ENCODE measurements around the gene CHID1.

Gene CHID1

DNA sequence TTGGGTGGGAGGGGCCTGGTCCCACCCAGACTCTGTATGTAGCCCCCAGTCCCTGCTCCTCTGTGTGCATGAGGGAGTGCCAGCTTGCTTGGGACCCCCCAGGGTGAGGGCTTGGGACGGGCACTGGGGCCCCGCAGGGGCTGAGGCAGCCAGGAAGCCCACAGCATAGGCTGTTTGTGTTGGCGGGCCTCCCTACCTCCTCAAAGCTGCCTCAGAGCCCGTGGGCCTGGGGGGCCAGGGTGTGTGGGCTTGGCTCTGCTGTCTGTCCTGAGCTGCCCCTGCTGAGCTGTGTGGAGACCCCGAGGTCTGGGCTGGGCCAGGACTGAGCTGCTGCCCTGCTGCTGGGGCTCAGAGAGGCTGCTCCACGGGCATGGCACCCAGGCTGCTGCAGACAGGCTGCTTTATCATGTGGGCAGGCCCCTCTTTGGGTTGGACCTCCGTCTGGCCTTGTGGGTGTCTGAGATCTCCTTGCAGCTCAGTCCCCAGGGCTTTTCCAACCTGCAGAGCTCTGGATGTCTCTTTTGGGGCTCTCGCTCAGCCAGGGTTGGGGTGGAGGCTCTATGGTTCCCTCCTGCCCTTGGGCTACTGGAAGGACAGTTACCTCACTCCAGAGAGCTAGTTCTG lies 64.6 kb downstream of the CHID1 start:
- no peak for DNase-seq

DNA sequence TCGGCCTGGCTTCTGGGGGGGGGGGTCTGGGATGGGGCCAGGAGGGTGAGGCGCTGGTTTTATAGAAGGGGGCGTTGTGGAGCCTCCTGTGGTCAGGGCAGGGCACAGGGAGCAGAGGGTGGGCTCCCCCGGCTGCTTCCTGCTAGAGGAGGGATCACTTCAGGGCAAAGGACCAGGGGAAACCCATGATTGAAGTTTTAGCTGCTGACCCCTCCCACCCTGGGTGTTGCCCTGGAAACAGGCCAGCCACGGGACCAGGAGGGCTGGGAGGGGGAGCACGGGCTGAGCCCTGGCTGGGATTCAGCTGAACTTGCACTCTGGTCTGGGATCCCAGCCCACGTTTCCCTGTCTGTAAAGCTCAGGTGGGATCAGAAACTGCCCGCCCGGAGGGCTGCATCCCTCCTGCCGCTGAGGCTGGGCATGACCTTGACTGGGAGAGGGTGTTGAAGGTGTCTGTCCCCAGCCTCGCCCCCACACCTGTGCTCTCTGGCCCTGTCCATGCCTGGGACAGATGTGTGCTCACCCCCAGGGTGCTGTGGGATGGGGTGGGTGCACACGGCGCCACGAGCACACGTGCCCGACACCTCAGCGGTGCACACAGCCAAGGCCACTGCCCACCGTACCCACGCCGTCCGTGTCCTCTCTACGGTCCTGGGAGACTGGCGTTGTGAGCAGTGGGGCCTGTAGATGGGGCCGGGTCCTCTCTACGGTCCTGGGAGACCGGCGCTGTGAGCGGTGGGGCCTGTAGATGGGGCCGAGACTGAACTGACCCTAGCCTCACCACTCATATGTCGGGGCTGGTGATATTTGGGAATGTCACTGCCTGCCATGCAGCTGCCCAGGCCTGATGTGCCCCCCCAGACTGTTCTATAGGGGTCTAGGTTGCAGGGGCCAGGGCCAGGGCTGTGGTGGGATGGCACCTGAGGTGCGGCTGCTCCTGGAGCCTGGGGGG lies 65.6 kb downstream of the CHID1 start:
- DNase-seq = no peak

DNA sequence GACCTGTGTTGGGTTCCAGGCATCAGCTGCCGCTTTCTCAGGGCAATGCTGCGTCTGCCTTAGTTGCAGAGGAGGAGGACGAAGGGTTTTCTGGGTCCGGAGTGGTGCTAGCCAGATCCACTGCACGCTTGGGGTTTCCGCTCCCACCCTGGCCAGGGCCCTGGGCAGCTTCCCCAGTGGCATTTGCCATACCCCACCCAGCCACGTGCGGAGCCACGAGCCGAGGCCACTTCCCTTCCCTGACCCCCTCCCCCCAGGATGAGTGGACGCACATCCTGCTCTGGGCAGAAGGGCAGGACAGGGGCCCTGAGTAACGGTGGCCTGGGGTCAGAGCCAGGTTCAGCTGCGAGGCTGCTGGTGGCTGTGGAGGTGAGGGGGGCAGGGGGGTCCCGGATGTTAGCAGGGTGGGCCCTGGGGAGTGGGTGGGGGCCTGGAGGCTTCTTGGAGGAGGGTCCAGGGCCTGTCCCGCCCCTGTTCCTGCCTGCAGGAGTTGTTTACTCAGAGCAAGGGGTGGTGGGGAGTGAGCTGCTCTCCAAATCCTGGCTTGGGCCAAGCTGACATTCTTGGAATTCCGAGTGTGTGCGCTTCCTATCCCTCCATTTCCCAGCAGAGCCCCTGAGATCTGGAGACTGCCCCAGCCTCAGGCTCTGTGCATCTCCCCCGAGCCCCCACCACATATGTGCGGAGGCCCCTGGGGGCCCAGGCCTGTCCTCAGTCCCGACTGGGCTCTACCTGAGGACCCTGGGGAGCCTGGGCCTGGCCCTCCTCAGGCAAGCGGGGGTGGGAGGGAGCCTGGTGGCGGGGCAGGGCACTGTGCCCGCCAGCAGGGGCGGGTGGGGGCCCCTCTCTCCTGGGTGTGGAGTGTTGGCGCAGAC lies 66.6 kb downstream of the CHID1 start:
- DNase-seq = no peak

DNA sequence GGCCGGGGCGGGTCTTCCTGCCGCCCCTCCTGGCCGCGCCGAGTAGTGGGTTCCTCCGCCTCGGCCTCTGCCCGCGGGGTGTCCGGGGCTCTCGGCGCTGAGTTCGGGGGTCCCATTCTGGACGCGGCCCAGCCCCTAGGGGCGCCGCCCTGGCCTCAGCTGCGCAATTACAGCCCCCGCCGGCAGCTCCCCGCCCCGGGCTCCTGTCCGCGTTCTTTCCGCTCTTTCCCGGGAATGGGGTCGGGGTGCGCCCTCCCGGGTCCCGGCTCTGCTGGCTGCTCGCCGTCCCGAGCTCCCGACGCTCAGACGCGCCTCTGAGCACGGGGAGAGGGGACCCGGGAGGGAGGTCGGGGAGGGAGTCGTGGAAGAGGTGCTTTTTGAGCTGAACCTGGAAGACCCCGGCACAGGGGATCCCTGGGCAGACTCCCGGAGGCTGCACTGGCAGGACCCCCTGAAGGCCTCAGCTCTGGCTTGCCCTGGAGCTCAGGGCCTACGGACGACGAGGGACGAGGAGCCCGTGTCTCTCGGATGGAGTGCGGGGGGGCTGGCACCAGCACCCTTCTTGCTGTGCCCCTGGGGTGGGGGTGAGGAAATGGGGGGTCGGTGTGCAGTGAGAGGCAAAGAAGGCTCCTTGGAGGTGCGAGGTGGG lies 67.4 kb downstream of the CHID1 start:
- no peak for DNase-seq

DNA sequence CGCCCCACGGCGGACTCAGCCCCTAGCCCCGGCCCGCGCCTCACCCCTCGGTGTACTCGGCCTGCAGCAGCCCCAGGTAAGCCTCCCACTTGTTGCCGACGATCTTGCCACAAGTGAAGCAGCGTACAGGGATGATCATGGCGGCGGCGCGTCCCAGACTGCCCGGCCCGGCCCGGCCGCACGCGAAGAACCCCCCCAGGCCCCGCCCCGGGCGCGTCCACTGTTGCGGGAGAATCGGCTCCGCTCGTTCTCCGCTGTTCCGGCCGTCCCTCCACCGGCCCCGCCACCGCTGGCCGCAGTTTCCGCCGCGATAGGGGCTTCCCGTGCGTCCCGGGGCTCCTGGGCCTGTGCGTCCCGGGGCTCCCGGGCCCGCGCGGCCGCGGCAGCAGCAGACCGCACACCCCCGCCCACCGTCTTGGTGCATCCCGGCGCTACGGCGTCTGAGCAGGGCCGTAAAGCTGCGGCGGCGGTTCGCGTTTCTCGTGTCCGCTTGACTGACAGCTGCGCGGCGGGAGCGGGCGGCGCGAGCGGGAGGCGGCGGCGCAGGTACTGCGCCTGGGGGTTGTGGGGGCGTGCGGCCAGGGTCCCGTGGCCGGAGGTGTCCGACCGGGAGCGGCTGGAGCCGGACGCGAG lies 68.1 kb downstream of the CHID1 start, which contains the start of the genes POLR2L and TSPAN4:
POLR2L (minus strand) TSS at position 160 of the 633 bp plus-strand sequence; CDS start at position 139, 21 bp downstream.
TSPAN4 (plus strand) TSS at position 483 of the 633 bp plus-strand sequence. CDS start 7,453 bp downstream, outside the sequence.
- peak; percentile 83 for DNase-seq

DNA sequence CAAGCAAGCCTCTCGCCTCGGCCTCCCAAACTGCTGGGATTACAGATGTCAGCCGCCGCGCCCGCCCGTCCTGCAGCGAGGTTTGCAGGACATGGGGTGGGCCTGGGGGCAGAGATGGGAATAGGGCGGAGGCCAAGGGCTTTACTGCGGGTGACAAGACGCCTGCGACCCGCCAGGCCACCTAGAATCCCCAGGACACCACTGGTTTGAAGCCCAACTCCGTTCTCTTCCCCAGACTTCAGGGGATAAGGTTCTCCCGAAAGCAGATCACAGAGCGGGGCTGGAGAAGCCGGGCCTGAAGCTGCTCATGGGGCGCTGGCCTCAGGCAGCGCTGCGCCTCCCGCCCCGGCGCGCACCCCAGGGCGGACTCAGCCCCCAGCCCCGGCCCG lies 68.6 kb downstream of the CHID1 start:
- no peak for DNase-seq

DNA sequence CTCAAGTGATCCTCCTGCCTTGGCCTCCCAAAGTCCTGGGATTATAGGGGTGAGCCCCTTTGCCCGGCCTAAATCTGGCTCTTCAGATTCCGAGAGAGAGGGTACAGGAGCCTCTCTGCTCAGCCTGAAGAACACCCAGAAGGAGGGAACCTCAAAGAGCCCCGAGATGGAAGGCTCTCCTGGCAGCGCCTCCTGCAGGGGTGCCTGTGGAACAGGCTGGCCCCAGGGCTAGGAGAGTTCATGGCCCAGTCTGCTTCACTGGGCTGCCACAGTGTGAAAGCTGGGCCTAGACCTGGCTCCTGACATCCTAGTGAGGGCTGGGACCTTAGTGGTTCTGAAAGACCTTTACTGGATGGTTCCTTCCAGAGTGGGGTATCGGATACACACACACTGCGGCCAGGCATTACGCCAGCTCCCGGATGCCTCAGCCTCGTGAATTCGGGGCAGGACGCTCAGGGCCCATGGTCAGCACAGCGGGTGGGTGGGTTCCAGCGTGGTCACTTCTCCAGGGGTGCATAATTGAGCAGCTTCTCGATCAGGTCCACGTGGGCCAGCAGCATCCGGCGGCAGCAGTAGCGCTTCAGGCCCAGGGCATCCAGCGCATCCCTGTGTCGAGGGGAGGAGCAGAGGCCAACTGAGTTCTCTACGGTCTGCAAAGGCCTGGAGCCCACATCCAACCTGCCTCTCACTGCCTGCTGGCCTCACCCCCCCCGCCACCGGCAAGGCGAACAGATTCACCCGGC lies 70.6 kb downstream of the CHID1 start:
- no peak for DNase-seq

DNA sequence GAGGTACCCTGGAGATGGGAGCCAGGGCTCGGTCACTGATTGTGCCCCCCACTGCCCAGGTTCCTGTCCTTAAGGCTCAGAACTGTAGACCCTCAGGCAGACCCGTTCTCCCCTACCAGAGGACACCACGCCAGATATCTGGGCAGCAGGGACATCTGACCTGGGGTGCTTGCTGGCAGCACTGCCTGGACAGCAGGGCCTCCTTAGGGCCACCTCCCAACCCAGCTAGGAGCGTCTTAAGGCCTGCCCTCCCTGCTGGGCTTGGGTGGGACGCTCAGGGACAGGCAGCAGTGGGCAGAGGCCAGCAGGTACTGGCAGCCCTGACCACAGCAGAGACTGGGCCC lies 71.4 kb downstream of the CHID1 start:
- no peak for DNase-seq

DNA sequence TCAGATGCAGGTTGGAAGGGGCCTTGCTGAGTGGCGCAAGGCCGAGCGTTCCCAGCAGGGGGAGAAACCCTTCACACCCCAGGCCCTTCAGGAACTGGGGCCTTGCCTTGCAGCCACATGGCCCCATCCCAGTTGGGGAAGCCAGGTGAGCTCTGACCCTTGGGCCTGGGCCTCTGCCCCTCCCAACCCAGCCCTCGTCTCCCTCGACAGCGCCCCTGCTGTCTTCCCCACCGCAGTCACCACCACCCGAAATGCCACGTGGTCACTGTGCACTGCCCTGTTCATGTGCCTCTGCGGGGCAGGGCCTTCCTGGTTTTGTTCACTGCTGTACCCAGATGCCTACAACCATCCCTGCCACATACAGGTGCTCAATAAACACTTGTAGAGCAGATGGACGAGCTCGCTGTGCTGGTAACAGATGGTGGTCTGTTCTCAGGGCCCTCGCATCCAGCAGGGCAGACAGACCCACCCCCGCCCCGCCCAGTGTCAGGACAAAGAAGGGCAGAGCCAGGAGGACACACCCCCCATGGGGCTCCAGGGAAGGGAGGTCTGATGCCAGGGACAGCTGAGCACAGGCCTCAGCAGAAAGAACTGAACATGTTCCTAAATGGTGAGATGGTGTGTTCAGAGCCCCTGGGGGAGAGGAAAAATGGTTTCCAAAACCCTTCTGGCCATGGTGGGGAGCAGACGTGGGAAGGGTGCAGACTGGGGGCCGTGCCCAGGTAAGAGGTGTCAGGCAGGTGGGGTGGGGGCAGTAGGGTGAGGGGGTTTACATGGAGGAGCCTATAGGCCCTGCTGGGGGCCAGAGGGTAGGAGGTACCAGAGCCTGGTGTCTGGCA lies 72.0 kb downstream of the CHID1 start:
- no peak for DNase-seq

DNA sequence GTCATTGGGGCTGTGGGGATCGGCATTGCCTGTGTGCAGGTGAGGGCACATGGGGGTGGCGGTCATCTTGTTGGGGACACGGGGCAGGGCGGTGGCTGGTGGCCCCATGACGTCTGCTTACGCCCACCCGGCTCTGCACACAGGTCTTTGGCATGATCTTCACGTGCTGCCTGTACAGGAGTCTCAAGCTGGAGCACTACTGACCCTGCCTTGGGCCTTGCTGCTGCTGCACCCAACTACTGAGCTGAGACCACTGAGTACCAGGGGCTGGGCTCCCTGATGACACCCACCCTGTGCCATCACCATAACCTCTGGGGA lies 72.7 kb downstream of the CHID1 start:
- no peak for DNase-seq

DNA sequence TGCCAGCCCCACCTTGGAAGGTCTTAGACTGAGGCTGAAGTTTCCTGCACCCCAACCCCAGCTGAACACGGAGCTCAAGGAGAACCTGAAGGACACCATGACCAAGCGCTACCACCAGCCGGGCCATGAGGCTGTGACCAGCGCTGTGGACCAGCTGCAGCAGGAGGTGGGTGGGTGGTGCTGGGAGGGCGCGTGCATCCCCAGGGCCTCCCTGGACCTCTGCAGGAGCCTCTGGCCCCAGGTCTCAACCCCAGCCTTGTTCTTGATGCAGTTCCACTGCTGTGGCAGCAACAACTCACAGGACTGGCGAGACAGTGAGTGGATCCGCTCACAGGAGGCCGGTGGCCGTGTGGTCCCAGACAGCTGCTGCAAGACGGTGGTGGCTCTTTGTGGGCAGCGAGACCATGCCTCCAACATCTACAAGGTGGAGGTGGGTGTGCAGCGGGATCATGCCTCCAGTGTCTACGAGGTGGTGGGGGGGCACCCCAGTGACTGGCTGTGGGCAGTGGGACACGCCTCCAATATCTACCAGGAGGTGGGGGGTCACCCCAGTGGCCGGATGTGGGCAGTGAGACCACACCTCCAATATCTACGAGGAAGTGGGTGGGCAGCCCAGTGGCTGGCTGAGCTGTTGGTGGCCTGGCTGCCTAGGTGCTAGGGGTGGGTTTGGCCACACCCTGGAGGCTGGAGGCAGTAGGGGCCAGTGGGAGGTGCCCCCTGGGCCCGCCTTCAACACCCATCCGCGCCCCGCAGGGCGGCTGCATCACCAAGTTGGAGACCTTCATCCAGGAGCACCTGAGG lies 73.2 kb downstream of the CHID1 start:
- no peak for DNase-seq

DNA sequence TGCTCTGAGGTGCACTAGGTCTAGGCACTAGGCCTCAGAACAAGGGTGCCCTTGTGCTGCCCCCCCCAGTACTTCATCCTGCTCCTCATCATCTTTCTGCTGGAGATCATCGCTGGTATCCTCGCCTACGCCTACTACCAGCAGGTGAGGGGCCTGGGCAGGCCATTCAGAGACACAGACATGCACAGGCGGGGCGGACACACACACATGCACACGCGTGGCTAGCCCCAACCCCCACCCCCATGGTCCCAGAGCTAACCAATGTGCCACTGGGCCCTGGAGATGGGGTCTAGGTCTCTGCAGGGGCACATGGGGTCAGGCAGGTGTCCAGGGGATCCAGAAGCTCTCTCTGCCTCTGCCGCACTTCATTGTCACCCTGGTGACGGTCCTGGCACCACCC lies 73.9 kb downstream of the CHID1 start:
- no peak for DNase-seq

DNA sequence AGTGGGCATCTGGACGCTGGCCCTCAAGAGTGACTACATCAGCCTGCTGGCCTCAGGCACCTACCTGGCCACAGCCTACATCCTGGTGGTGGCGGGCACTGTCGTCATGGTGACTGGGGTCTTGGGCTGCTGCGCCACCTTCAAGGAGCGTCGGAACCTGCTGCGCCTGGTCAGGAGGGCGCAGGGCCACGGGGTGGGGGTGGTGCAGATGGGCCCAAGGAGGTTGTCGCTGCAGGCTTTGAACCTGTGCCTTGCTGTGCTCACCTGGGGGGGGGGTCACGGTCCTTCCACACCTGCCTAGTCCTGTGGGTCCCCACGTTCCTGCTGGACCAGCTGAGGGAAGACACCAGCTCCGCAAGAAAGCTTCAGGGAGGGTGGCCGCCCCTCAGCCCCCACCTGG lies 74.3 kb downstream of the CHID1 start:
- DNase-seq = no peak

DNA sequence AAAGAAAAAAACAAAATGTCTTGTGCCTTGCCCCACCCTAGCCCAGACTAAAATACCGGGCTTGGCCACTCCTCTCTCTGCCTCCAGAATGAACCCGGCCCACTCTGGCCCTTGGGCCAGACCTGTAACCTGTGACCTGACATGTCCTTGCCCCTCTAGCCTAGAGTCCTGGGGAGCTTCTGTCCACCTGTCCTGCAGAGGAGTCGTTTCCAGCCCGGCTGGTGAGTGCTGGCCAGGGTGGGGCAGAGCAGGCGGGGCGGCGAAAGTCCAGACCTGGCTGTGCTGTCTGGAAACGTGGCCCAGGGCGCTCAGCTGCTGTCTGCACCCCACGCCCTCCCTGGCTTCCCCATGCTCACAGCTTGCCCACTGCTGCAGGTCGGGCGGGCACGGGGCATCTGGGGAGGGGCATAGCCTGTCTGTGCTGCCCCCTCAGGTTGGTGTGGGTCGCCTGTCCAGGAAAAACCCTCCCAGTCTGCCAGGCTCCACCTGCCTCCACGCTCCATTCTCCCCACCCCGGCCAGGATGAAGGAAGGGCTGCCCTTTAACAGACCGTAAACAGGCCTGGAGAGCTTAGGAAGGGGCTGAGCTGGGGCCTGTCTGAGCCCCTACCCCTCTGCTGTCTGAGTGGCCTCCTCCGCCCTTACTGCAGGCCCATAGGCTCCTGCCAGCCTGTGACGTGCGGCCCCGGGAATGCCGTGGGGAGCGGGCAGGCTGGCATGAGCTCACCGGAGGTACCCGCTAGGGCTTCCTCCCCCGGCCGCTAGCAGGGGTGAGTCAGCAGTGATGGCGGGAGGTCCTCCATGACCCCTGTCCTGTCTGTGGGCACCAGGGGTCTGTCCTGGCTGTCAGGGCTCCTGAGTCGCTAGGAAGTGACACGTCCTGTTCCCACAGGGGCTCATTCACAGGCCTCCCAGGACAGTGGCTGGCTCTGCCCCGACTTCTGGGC lies 76.0 kb downstream of the CHID1 start:
- DNase-seq = no peak

DNA sequence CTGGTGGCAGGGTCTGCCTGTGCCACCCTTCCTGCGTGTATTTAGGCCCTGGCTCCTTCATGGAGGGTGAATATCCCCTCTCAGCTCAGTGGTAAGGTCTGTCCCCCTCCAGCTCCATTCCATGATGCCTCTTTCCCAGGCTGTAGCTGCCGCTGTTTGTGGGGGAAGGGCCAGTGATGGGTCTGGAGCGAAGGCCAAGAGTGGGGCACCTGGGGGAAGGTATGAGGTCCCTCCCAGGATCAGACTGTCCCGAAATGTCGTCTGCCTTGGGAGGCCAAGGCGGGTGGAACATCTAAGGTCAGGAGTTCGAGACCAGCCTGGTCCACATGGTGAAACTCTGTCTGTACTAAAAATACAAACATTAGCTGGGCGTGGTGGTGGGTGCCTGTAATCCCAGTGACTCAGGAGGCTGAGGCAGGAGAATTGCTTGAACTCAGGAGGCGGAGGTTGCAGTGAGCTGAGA lies 76.7 kb downstream of the CHID1 start:
- no peak for DNase-seq

DNA sequence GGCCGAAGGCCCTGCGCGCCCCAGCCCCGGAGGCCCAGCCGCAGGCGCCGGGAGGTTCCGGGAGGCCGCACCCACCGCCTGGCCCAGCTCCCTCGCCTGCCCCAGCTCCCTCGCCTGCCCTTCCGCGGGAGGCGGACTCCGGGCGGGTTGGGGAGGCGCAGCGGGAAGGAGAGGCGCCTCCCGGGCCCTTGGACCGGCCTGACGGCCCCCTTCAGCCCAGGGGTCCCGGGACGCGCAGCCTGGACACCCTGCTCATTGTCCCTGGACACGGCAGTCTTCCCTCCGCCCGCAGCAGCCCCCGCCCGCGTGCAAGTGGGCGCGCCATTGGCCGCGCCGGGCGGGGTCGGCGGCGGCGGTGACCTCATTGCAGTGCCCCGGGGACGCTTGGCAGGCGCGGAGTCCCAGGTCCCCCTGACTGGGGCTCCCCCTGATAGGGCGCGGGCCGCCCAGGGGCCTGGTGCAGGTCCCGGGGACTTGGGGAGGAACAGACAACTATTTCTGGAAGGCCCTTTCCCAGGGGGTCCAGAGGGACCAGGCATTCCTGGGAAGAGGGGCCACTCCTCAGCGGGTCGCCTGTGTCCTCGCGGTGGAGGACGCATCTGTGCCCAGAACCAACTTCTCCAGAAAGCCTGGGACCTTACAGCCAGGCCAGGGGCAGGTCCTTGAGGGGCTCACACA lies 77.4 kb downstream of the CHID1 start:
- peak; percentile 39 for DNase-seq

DNA sequence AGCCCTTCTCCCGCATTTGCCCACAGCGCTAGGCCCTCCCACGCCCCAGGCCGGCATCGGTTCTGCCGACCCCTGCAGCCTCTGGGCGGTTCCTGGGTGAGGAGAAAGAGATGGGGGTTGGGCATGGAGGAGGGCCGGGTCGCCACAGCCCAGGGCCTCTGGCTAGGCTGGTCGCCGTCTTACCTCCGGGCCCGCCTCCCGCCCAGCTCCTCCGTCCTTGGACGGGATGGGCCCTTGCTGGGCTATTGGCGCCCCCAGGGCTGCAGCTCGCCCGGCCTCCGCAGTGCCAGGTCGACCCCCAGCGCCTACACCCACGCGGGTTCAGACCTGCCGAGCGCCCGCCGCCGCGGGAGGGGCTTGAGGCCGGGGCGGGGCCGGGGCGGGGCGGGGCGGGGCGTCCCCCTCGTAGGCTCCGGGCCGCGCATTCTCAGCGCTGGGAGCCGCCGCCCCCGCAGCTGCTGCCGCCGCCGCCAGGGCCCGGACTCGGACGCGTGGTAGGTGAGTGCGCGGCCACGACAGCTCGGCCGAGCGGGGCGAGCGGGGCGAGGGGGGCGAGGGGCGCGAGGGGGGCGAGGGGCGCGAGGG lies 78.0 kb downstream of the CHID1 start, which contains the start of gene CD151:
CD151 (plus strand) TSS at position 424 of the 585 bp plus-strand sequence. CDS start 3,118 bp downstream, outside the sequence.
- no peak for DNase-seq

Measured in activated gamma-delta T cell (primary cell).